Stimulated activated naive CD8-positive, alpha-beta T cell treated with anti-CD3 and anti-CD28 coated beads, Interleukin-15, amount 100 ng/mL, for 72 hours (primary cell): ENCODE results near the gene MB.
A peak's percentile ranks its signal among the peaks of the same experiment; 100 is the strongest.

Source experiments
- ATAC-seq: fragments of 150-1000 bp; cut with Tn5 transposase; 2 replicates; pipeline ENCODE4 v1.10.0; 2021; ENCODE audit warnings: mild to moderate bottlenecking, moderate library complexity
- DNase-seq, 2 donors: peaks; one replicate each; pipeline ENCODE4 v3.0.0; 2021 to 2022
- H3K27ac Mint-ChIP-seq, 2 donors: one replicate each; pipeline ENCODE4 v1.8.0; 2022; ENCODE audit warnings: mild to moderate bottlenecking in 2 of 2, mixed read lengths in 2 of 2, moderate library complexity in 2 of 2
- H3K27me3 Mint-ChIP-seq: one replicate; pipeline ENCODE4 v1.8.0; 2022; ENCODE audit warnings: mixed read lengths
- H3K4me1 Mint-ChIP-seq: one replicate; pipeline ENCODE4 v1.8.0; 2022; ENCODE audit warnings: mild to moderate bottlenecking, mixed read lengths
- H3K4me3 Mint-ChIP-seq, 2 donors: one replicate each; pipeline ENCODE4 v1.8.0; 2022; ENCODE audit warnings: mild to moderate bottlenecking in 2 of 2, mixed read lengths in 2 of 2, moderate library complexity in 1 of 2
- H3K9me3 Mint-ChIP-seq, 2 donors: one replicate each; pipeline ENCODE4 v1.8.0; 2022; ENCODE audit warnings: mixed read lengths in 2 of 2

The MB gene

DNA sequence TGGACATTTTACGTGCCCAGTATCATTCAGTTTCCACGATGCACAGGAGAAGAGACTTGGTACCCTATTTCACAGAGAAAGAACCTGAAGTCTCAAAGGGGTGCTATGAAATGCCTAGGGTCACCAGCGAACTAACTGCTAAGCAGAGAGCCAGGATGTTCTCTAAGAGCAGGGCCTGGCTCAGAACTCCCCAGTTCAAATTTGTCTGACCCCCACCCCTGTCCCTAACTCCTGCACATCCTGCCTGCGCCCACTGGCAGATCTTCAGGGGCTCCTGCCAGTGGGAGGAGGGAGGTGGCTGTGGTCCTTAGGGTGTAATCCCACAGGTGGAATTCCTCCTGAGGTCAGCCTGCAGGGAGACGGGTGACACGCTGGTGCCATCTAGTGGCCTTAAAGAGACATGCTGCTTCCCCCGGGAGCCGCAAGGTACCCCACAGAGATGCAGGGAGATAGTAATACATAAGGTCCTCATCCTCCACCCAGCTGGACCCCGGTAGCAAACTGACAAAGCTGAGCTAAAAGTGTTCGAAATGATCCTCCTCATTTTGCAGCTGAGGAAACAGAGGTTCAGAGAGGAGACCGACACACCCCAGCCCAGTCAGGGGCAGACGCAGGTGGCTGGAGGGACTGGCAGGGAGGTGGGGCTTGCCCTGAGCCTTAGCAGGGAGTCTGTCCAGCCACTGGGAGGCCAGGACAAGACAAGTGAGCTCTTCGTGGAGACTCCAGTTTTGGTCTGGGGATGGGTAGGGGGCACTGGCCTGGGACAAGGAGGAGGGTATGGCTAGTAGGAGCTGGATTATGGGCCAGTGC lies 34.1 kb downstream of the MB start:
- ATAC-seq = peak; percentile 71
- peak; percentile 45 to 46 for DNase-seq
- H3K27me3 Mint-ChIP-seq = peaks cover 11% of the 10 kb centered on the region
- H3K4me3 Mint-ChIP-seq = no peak overlapping the region
- no peaks in the 10 kb centered on the region for H3K4me1 Mint-ChIP-seq
- H3K9me3 Mint-ChIP-seq = peaks cover 0 to under 1% of the 10 kb centered on the region in 2 donors
- H3K27ac Mint-ChIP-seq = no peak overlapping the region

GRCh38 chr22:35582218-35582860 lies 34.8 kb downstream of the MB start:
- no peak overlapping the region for H3K4me3 Mint-ChIP-seq
- H3K4me1 Mint-ChIP-seq = no peaks in the 10 kb centered on the region
- DNase-seq (no peak), ATAC-seq (peak; percentile 12)
- peaks cover 11% of the 10 kb centered on the region for H3K27me3 Mint-ChIP-seq
- no peak overlapping the region for H3K27ac Mint-ChIP-seq
- peaks cover 0 to 5% of the 10 kb centered on the region in 2 donors for H3K9me3 Mint-ChIP-seq

DNA sequence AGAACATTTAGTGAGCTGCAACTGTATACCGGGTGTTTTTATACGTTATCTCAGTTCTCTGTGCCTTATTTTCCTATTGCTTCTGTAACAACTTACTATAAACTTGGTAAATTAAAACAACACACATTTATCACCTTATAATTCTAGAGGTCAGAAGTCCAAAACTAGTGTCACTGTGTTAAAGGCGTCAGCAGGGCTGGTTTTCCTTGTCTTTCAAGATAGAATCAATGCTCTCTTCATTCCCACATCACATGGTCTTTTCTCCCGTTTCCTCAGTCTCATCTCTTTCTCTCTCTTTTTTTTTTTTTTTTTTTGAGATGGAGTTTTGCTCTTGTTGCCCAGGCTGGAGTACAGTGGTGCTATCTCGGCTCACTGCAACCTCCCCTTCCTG lies 36.1 kb downstream of the MB start:
- peaks cover 0 to 5% of the 10 kb centered on the region in 2 donors for H3K9me3 Mint-ChIP-seq
- H3K27ac Mint-ChIP-seq = peak overlapping the region; percentile 60 to 70
- no peak overlapping the region for H3K4me3 Mint-ChIP-seq
- H3K27me3 Mint-ChIP-seq = peaks cover 11% of the 10 kb centered on the region
- DNase-seq (no peak), ATAC-seq (no peak)
- H3K4me1 Mint-ChIP-seq = no peaks in the 10 kb centered on the region

- ATAC-seq = no peak
- H3K9me3 Mint-ChIP-seq = peaks cover 0 to 5% of the 10 kb centered on the region in 2 donors
- peaks cover 11% of the 10 kb centered on the region for H3K27me3 Mint-ChIP-seq
- no peaks in the 10 kb centered on the region for H3K4me1 Mint-ChIP-seq
- H3K4me3 Mint-ChIP-seq = no peak overlapping the region
- H3K27ac Mint-ChIP-seq = no peak overlapping the region
- no peak for DNase-seq
Measured at GRCh38 chr22:35580351-35581022, 36.6 kb downstream of the MB start.

GRCh38 chr22:35578836-35579575 lies 38.1 kb downstream of the MB start:
- DNase-seq (no peak), ATAC-seq (no peak)
- Mint-ChIP-seq H3K9me3 (peaks cover 0 to 5% of the 10 kb centered on the region in 2 donors), H3K4me1 (no peaks in the 10 kb centered on the region), H3K27ac (no peak overlapping the region), H3K27me3 (peaks cover 11% of the 10 kb centered on the region), H3K4me3 (no peak overlapping the region)

DNA sequence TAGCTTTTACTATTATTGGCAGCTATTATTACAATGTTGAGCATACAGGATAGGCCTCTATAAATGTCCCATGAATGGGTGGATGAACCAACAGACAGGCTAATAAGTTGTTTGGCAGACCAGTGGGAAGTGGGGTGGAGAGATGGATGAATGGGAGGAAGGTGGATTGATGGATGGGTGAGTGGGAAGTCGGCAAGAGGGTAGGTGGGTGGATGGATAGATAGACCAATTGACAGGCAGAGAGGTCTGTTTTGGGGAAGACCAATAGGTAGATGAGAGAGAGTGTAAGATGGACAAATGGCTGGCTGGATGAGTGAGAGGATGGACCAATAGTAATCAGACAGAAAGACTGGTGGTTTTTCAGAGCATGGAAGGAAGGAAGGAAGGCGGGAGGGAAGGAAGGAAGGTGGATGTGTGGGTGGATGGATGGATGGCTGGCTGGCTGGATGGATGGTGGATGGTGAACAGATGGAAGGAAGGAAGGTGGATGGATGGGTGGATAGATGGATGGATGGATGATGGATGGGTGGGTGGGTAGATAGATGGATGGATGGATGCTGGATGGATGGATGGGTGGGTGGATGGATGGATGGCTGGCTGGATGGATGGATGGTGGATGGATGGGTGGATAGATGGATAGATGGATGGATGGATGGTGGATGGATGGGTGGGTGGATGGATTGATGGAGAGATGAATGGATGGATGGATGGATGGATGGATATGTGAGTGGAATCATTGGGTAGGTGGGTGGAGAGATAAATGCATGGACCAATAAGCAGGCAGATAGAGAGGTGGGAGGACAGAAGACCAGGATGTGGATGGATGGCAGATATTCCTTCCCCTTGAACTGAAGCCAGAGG lies 39.1 kb downstream of the MB start:
- Mint-ChIP-seq H3K9me3 (peaks cover 0 to 5% of the 10 kb centered on the region in 2 donors), H3K27me3 (peaks cover 2% of the 10 kb centered on the region), H3K4me1 (no peaks in the 10 kb centered on the region), H3K27ac (no peak overlapping the region), H3K4me3 (no peak overlapping the region)
- ATAC-seq = no peak
- no peak for DNase-seq

GRCh38 chr22:35576671-35577070 lies 40.5 kb downstream of the MB start:
- H3K27ac Mint-ChIP-seq = no peak overlapping the region
- ATAC-seq = no peak

GRCh38 chr22:35575116-35575748 lies 41.9 kb downstream of the MB start:
- no peaks in the 10 kb centered on the region for H3K27me3 Mint-ChIP-seq
- no peak overlapping the region for H3K27ac Mint-ChIP-seq
- peaks cover 0 to 5% of the 10 kb centered on the region in 2 donors for H3K9me3 Mint-ChIP-seq
- no peak for DNase-seq
- H3K4me3 Mint-ChIP-seq = no peak overlapping the region
- ATAC-seq = peak; percentile 45
- no peaks in the 10 kb centered on the region for H3K4me1 Mint-ChIP-seq

More at GRCh38 chr22:35576671-35577070, 40.5 kb downstream of the MB start:
- H3K4me1 Mint-ChIP-seq = no peaks in the 10 kb centered on the region
- H3K27me3 Mint-ChIP-seq = no peaks in the 10 kb centered on the region
- peaks cover 0 to 5% of the 10 kb centered on the region in 2 donors for H3K9me3 Mint-ChIP-seq
- no peak for DNase-seq
- no peak overlapping the region for H3K4me3 Mint-ChIP-seq

- H3K9me3 Mint-ChIP-seq = no peaks in the 10 kb centered on the region
- ATAC-seq (no peak), DNase-seq (no peak)
- no peak overlapping the region for H3K4me3 Mint-ChIP-seq
- H3K27ac Mint-ChIP-seq = no peak overlapping the region
- H3K4me1 Mint-ChIP-seq = no peaks in the 10 kb centered on the region
- H3K27me3 Mint-ChIP-seq = no peaks in the 10 kb centered on the region
Measured at GRCh38 chr22:35572556-35572955, 44.6 kb downstream of the MB start.

GRCh38 chr22:35570686-35571194 lies 46.4 kb downstream of the MB start:
- no peaks in the 10 kb centered on the region for H3K9me3 Mint-ChIP-seq
- H3K27ac Mint-ChIP-seq = no peak overlapping the region
- DNase-seq = no peak
- no peak for ATAC-seq
- H3K27me3 Mint-ChIP-seq = no peaks in the 10 kb centered on the region
- H3K4me1 Mint-ChIP-seq = no peaks in the 10 kb centered on the region
- H3K4me3 Mint-ChIP-seq = no peak overlapping the region

DNA sequence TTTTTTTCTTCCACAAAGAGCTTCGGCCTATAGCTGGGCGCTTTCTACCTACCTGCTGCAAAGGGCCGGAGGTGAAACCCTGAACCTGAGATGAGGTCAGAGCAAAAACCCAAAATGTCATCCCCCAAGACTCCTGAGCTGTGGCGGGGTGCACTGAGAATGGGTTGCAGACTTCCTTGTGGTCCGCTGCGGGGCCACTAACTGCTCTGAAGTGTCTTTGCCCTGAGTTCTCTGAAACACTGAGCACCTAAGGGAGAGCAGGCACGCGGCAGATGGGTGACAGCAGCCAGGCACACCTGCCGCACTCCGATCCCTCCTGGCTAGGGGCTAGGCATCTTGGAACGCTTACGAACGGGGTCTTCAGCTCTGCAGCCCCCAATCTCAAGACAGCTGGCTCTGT lies 47.2 kb downstream of the MB start:
- ATAC-seq = no peak
- Mint-ChIP-seq H3K4me3 (no peak overlapping the region), H3K4me1 (no peaks in the 10 kb centered on the region), H3K27me3 (no peaks in the 10 kb centered on the region), H3K27ac (no peak overlapping the region), H3K9me3 (no peaks in the 10 kb centered on the region)
- no peak for DNase-seq

DNA sequence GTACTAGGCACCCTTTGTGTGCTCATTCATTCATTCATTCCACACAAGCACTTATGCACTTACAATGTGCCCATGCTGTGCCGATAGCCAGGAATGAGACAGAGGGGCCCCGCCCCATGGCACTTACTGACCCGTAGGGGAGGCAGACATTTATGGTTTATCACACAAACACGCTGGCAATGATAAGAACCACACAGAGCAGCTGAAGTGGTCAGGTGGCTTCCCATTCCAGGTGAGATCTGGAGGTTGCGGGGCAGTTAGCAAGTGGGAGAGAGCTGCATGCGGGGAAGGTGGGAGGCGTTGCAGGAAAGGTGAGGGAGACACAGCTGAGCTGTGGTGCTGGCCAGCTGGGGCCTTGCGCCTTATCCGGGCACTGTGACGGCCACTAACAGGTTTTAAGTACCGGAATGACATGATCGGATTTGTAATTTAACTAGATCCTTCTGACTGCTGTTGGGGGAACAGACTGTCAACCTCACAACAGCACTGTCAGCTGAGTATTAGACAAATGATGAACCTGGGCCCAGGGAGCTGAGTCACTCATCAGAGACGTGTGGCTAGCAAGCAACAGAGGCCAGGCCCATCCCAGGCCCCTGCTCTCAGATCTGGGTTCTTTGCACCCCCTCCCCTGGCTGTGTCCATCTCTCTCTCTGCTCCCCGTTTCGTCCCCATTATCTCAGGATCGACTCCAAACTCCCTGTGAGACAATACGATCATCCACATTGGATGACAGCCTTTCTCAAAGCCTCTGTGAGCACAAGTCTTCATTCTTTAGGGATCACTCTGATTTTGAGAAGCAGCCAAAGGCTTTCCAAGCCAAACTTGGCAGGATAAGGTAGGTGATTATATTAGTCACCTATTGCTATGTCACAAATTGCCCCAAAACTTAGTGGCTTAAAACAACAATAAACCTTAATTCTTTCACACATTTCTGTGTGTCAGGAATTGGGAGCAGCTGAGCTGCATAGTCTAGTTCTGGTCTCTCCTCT lies 48.1 kb downstream of the MB start:
- DNase-seq (no peak), ATAC-seq (no peak)
- H3K9me3 Mint-ChIP-seq = no peaks in the 10 kb centered on the region
- H3K4me3 Mint-ChIP-seq = no peak overlapping the region
- H3K4me1 Mint-ChIP-seq = no peaks in the 10 kb centered on the region
- H3K27ac Mint-ChIP-seq = no peak overlapping the region
- H3K27me3 Mint-ChIP-seq = no peaks in the 10 kb centered on the region

DNA sequence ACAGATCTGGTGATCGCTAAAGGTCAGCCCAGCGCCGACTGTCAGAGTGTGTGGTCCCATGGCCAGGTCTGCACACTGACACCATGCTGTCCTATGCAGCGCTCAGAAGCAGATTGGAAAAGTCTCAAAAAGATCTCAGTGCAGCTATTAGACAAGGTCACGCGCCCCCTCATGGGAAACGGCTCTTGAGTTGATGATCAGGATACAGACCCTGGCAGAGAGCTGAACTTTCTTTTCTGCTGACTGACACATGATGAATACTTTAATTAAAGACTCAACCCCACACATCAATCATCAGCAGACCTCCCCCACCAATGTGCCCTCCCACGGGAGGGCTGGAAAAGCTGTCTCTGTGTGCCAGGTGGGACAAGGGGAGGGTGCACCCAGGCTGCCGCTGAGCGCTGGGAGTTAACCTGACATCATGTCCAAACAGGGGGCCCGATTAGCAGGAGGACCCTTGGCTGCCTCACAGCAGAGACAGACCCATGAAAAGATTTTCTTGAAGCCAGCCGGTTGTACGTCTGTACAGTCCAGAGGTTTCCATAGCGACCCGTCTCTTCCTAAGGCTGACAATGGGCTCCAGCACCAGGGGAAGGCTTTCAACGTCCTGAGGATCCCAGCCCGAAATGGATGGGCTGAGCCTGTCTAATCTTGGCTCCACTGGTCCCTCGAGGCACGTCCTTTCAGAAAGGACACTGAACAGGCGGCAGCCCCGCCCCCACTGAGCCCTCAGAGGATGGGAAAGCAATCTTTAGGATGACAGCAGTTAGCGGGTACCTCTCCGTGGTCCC lies 49.6 kb downstream of the MB start:
- no peaks in the 10 kb centered on the region for H3K27me3 Mint-ChIP-seq
- no peak for DNase-seq
- no peak overlapping the region for H3K4me3 Mint-ChIP-seq
- H3K27ac Mint-ChIP-seq = no peak overlapping the region
- no peaks in the 10 kb centered on the region for H3K9me3 Mint-ChIP-seq
- H3K4me1 Mint-ChIP-seq = no peaks in the 10 kb centered on the region
- no peak for ATAC-seq
